Testis (tissue), 2 donors: ENCODE data around the gene VOPP1.

Experiments
- POLR2A ChIP-seq: fragments of 450-650 bp; IDR thresholded peaks from one replicate; pipeline ENCODE4 v1.6.1; 2017; ENCODE audit warnings: antibody characterized with exemption, mild to moderate bottlenecking, moderate library complexity
- TF ChIP-seq, protein P1 (sequence below), 3 experiments: fragments of 450-650 bp in 2 of 3; fragments of 200-600 bp in 1 of 3; sonication (generic) in 1 of 3; IDR thresholded peaks; one replicate each; pipeline ENCODE4 v1.5.1; 2016 to 2019; ENCODE audit warnings: antibody characterized with exemption in 3 of 3, mild to moderate bottlenecking in 2 of 3, moderate library complexity in 1 of 3

GRCh38 chr7:55538538-55538937 lies 33.8 kb downstream of the VOPP1 start:
- TF ChIP-seq POLR2A = no peak
- TF ChIP-seq, protein P1, sequence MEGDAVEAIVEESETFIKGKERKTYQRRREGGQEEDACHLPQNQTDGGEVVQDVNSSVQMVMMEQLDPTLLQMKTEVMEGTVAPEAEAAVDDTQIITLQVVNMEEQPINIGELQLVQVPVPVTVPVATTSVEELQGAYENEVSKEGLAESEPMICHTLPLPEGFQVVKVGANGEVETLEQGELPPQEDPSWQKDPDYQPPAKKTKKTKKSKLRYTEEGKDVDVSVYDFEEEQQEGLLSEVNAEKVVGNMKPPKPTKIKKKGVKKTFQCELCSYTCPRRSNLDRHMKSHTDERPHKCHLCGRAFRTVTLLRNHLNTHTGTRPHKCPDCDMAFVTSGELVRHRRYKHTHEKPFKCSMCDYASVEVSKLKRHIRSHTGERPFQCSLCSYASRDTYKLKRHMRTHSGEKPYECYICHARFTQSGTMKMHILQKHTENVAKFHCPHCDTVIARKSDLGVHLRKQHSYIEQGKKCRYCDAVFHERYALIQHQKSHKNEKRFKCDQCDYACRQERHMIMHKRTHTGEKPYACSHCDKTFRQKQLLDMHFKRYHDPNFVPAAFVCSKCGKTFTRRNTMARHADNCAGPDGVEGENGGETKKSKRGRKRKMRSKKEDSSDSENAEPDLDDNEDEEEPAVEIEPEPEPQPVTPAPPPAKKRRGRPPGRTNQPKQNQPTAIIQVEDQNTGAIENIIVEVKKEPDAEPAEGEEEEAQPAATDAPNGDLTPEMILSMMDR (IDR thresholded peaks at IDR 0.05) = no peak
